Lung microvascular endothelial cell (primary cell): ENCODE results near the gene IFITM1. TPM values are rescaled to one million over a fixed set of nuclear protein-coding genes. Genes with fewer than 3 reads are reported as not detected.
"Not testable (repeated sequence)": the region's sequence is repeated elsewhere in the genome, so short reads cannot be mapped to it uniquely, and the experiment has no call there.

Experiments
- DNase-seq, 2 donors: peaks; one replicate each; pipeline versions ENCODE4 v3.0.0 to v3.0.0-alpha.2; 2010; ENCODE audit warnings: low read depth in 2 of 2
- total RNA-seq: library from RNA; depleted of rRNA; stranded (reverse); fragments of >200 nt; gene quantifications from 2 replicates; pipeline ENCODE4 v1.2.1, GENCODE V29; 2014

Gene IFITM1
- total RNA-seq, 1 donor from 2014 or later = 0.20 TPM

DNA sequence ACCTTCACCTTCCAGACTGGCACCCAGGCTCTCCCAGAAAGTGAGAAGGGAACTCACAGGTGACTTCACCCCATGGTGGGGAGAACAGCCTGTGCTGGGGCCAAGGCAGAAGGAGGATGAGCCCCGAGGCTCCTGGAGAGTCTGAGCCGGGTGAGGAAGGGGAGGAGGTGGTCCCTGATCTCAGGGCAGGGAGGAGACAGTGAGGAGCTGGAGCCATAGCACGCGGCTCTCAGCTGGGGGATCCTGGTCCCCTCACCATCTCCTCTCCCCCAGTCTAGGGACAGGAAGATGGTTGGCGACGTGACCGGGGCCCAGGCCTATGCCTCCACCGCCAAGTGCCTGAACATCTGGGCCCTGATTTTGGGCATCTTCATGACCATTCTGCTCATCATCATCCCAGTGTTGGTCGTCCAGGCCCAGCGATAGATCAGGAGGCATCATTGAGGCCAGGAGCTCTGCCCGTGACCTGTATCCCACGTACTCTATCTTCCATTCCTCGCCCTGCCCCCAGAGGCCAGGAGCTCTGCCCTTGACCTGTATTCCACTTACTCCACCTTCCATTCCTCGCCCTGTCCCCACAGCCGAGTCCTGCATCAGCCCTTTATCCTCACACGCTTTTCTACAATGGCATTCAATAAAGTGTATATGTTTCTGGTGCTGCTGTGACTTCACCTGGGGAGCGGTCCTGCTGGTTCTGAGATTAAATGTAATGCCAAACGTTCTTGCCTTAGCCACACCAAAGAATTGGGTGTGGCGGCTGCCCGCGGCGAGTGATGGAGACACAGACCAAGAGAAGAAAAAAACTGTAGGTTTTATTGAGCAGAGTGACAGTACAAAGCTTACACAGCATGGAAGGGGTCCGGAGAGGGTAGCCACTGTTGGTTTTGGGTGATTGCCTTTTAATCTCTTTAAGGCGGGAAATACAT is 4.8 kb upstream of the IFITM1 start:
- DNase-seq = not testable (repeated sequence)

DNA sequence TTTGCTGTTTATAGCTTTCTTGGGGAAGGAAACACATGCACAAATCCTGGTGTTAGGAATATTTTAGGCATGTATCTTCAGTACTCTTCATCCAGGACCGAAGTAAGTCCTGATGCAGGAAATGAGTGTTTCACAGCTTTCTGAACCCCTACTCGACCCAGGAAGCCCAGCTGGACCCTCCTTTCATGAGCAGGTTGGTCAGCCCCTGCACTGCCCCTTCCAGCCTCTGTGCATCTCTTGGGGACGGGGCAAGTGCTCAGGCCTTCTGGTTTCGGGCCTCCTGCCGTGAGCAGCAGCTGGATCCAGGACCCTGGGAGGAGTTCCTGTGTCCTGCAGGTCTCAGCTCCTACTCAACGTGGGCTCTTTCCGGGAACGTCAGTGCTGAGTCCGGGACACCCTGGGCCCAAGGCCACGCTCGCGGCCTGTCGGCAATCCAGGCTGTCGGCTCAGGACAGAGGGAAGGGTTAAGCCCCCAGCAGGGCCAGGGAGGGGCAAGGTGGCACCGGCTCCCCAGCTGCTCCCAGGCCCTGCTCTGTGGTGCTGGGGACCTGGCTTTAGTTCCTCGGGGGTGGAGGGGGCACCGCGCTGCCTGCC is 3.8 kb upstream of the IFITM1 start:
- DNase-seq = peak in 1 of 2 donors; percentile 28

DNA sequence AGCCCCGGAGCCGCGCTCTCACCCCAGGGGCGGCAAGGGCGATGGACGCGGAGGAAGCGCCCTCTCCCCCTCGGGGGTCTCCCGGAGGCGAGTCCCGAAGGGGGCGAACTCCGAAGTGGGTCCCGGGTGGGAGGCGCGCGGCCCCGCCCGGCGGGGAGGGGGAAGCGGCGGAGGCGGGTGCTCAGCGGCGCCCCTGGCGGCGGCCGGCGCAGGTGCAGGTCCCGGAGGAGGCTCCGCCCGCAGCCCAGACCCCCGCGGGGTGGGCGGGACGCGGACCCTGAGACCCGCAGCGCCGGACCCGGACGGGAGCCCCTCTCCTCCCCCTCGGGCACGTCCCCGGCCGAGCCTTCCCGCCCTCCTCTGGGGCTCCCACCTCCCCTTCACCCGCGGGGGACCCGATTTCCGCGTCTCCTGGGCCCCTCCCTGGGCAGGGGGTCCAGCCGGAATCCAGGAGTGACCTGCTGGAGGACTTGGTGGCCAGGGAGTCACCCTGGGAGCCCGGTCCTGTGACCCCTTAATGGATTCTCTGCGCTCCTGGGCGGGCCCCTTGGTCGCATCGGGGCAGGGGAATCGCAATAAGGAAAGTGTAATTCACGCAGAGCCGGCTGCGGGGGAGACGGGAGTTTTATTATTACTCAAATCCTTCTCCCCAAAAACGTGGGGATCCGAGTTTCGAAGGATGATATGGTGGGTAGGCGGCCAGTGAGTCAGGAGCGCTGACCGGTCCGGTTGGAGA is 2.7 kb upstream of the IFITM1 start:
- not testable (repeated sequence) for DNase-seq

DNA sequence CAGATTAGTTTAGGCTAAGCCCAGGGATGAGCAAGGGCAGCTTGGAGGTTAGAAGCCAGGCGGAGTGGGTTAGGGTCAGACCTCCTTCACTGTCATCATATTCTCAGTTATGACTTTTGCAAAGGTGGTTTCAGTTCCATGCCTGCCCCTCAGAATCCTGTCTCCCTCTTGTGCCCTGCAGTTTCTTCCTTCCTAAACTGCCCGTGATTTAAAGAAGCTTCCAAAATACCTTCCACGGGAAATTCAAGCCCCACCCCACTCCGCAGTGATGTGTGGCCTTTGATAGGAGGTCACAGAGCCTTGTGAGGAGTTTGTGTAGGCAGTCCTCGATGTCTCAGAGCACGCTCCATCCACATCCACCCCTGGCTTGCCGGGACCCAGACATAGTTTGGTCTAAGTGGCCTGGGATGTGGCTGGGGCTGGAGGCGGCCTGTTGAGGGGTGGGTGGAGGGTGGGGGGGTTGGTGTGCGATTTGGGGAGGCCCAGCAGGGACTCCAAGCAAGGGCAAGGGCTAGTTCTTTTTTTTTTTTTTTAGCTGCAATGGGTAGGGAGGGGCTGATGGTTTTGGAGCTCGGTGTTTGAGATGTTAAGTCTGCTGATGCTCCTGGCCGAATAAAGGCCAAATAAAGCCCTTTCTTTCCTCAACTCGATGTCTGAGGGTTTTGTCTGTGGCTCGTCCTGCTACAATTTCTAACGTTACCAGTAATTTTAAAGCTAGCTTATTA is 1.6 kb upstream of the IFITM1 start:
- DNase-seq = no peak

DNA sequence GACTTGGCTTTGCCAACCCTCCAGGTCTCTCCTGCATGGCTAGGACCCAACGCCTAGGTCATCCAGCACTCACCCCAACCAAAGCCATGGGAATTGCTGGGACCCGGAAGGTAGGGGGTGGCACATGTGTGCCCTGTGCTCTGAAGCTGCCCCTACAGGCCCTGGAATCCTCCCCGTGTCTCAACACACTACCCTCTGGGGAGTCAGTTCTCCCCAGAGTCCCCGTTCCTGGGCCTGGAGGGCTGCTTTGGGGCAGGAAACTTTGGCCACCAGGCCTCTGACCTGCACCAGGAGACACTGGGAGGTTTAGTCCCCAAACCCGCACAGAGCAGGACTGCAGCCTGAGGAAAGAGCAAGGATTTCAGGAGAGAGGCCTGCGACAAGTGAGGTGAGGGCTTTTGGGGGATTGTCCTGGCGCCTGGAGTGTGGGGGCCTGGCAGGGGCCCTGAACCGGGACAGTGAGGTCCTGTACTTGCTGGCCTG is 495 bp upstream of the IFITM1 start:
- DNase-seq = no peak

DNA sequence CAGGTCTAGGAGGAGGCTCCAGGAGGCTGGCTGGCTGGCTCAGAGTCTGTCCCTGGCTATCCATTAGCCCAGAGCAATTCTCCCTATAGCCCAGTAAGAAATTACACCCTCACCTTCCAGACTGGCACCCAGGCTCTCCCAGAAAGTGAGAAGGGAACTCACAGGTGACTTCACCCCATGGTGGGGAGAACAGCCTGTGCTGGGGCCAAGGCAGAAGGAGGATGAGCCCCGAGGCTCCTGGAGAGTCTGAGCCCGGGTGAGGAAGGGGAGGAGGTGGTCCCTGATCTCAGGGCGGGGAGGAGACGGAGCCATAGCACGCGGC is 675 bp downstream of the IFITM1 start:
- not testable (repeated sequence) for DNase-seq

DNA sequence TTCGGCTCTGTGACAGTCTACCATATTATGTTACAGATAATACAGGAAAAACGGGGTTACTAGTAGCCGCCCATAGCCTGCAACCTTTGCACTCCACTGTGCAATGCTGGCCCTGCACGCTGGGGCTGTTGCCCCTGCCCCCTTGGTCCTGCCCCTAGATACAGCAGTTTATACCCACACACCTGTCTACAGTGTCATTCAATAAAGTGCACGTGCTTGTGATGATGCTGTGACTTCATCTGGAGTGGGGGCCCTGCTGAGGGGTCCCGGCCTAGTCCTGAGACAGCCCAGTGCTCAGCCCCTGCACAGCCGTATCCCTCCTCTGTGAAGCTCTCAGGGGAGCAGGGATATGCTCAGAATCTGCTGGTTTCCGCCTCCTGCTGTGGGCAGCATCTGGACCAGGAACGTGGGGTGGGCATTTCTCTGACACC is 1.2 kb downstream of the IFITM1 start:
- no peak for DNase-seq

DNA sequence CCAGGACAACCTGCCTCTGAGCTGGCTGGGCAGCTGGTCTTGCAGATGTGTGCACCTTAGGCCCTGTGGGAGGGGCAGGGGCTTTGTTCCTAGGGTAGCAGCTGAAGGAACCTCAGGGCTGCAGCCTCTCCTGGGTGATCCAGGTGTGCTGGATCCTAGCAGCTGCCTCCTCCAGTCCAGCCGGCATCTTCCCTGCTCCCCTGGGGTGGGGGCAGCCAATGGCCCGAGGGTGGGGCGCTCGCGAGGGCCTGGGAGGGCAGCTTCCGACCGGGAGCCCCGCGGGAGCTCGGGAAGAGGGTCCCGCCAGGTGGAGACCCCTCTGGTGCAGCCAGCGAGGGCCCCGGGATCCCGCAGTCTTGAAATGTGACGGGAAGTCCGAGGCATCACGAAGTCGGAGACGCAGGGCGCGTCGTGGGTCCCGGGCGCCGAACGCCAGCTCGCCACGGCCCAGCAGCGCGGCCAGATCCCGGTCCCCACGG is 1.7 kb downstream of the IFITM1 start:
- DNase-seq = no peak

DNA sequence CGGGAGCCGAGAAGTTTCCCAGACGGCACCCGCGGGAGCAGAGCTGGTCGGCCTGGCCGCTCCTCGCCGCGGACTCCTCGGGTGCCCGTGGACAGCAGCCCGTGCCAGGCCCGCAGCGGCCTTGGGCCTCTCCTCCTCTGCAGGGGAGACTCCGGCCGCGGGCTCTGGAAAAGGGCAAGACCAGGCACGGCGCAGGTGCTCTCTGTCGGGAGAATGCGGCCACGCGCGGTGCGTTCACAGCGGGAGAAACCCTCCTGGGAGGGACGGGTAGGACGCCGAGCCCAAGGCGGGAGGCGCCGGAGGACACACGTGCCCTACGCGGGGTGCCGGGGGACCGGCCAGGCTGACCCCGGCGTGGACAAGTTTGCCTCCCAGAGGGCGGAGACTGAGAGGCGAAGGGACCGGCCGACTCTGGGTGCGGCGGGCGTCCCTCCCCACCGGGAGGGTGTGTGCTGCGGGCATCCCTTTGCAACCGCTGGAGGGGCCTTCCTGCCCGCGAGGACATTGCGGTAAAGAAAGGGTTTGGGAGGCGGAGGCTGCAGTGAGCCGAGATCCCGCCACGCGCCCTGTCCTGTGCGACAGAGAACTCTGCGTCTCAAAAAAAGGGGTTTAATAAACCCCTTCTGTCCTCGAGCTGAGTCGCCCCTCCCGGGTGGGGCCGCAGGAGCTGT is 2.3 kb downstream of the IFITM1 start:
- DNase-seq = no peak

DNA sequence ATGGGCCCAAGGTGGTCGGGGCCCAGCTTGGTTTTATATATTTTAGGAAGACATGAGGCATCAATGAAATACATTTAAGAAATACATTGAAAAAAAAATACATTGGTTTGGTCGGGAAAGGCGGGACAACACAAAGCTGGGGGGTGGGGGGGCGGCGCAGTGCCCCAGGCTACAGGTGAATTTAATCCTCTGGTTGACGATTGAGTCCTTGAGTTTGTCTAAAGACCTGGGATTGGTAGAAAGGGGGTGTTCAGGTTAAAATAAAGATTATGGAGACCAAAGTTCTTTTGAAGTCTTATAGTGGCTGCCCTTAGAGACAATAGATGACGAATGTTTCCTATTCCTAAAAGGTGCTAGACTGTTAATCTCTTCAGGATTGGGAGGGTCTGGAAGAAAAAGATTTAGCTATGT is 3.1 kb downstream of the IFITM1 start:
- DNase-seq = no peak

DNA sequence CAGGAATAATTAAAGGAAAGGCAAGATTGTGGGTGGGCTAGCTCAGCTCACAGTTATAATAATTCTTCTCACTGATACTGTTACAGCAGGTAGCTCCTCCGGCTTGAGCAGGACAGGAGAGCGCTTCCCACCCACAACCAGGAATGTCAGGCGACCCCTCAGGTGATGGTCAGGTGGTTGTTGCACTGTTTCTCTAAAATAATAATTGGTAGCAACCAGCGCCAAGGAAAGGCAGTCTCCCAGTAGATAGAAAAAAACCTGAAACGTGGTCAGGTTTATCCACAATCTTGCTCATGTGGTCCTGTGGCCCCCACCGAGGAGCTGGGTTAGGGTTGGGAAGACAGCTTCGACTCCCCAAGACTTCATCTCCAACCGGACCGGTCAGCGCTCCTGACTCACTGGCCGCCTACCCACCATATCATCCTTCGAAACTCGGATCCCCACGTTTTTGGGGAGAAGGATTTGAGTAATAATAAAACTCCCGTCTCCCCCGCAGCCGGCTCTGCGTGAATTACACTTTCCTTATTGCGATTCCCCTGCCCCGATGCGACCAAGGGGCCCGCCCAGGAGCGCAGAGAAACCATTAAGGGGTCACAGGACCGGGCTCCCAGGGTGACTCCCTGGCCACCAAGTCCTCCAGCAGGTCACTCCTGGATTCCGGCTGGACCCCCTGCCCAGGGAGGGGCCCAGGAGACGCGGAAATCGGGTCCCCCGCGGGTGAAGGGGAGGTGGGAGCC is 4.0 kb downstream of the IFITM1 start:
- not testable (repeated sequence) for DNase-seq

DNA sequence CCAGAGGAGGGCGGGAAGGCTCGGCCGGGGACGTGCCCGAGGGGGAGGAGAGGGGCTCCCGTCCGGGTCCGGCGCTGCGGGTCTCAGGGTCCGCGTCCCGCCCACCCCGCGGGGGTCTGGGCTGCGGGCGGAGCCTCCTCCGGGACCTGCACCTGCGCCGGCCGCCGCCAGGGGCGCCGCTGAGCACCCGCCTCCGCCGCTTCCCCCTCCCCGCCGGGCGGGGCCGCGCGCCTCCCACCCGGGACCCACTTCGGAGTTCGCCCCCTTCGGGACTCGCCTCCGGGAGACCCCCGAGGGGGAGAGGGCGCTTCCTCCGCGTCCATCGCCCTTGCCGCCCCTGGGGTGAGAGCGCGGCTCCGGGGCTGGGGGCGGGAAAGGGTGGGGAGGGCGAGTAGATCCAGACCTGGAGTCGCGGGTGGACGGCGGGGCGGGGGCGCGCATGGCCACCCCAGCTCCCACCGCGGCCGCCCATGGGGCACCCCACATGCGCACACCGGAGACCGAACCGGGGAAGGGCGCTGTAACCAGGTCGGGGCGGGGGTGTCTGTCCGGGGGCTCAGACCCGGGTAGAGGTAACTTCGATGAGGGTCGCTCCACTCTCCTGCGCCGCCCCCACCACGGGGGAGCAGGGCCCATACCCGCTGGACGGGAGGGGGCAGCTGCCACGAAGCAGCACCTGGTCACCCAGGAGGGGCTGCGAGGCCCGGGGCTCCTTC is 4.7 kb downstream of the IFITM1 start:
- not testable (repeated sequence) for DNase-seq

DNA sequence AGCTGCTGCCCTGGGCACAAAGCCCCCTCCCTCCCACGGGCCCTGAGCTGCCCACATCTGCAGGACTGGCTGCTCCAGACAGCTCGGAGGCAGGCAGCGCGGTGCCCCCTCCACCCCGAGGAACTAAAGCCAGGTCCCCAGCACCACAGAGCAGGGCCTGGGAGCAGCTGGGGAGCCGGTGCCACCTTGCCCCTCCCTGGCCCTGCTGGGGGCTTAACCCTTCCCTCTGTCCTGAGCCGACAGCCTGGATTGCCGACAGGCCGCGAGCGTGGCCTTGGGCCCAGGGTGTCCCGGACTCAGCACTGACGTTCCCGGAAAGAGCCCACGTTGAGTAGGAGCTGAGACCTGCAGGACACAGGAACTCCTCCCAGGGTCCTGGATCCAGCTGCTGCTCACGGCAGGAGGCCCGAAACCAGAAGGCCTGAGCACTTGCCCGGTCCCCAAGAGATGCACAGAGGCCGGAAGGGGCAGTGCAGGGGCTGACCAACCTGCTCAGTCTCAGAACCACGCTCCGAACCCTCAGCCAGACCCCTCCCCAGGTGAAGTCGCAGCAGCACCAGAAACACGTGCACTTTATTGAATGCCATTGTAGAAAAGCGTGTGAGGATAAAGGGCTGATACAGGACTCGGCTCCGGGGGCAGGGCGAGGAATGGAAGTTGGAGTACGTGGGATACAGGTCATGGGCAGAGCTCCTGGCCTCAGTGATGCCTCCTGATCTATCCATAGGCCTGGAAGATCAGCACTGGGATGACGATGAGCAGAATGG is 5.5 kb downstream of the IFITM1 start:
- not testable (repeated sequence) for DNase-seq

DNA sequence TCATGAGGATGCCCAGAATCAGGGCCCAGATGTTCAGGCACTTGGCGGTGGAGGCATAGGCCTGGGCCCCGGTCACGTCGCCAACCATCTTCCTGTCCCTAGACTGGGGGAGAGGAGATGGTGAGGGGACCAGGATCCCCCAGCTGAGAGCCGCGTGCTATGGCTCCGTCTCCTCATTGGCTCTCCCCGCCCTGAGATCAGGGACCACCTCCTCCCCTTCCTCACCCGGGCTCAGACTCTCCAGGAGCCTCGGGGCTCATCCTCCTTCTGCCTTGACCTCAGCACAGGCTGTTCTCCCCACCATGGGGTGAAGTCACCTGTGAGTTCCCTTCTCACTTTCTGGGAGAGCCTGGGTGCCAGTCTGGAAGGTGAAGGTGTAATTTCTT is 6.0 kb downstream of the IFITM1 start:
- not testable (repeated sequence) for DNase-seq

DNA sequence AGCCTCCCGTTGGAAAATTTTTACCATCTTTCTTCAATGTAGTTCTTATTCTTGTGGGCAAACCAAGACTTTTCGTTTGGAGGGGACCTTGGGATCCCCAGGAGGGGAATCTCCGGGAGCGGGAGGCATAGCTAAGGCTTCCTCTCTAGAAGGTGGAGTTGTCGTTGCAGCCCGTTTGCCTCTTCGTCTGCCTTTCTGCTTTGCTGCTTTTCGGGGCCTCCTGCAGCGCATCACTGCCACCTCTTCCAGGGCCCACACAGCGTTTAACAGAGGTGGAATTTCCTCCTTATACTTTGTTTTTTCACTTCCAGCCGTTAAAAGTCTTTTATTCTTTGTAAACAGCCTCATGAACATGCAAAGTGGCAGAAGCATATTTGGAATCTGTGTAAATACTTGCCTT is 10.3 kb downstream of the IFITM1 start:
- no peak for DNase-seq

DNA sequence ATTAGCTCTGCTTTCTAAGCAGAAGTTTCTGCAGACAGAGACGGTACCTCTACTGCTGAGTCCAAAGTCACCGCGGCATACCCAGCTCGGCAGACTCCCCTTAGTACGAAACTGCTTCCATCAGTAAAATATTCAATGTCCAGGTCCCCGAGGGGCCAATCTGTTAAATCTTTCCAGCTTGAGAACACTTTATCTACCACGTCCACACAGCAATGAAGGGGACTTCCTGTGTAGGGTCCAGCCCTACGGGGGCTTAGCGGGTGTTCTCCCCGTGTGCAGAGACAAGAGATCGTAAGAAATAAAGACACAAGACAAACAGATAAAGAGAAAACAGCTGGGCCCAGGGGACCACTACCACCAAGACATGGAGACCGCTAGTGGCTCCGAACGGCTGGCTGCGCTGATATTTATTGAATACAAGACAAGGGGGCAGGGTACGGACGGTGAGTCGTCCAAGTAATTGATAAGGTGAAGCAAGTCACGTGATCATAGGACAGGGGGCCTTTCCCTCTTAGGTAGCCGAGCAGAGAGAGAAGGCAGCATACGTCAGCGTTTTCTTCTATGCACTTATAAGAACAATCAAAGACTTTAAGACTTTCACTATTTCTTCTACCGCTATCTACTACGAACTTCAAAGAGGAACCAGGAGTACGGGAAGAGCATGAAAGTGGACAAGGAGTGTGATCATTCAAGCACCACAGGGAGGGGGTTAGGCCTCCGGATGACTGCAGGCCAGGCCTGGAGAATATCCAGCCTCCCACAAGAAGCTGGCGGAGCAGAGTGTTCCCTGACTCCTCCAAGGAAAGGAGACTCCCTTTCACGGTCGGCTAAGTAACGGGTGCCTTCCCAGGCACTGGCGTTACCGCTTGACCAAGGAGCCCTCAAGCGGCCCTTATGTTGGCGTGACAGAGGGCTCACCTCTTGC is 11.0 kb downstream of the IFITM1 start:
- not testable (repeated sequence) for DNase-seq

DNA sequence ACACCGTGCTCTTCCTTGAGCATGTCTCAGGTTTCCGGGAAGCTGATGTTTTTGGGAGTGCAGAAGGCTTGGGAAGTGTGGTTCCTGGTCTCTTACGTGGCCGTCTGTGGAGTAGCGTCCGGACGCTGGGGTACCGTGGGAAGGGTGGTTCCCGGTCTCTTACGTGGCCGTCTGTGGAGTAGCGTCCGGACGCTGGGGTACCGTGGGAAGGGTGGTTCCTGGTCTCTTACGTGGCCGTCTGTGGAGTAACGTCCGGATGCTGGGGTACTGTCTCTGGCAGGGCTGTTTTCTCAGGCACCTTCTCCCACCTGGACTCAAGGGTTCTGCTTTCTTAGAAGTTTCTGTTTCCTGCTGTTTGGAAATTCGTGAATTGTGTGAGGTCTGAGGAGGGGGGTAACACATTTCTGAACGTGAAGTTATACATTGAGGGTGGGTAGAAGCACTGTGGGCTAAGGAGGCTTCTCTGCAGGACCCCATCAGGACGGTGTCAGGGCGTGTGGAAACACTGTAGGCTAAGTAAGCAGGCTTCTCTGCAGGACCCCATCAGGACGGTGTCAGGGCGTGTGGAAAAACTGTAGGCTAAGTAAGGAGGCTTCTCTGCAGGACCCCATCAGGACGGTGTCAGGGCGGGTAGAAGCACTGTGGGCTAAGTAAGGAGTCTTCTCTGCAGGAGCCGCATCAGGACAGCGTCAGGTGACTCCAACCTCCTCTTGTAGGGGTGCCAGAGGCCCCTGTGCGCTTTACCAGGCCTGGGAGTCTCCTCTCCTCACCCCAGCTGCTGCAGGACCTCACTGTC is 12.2 kb downstream of the IFITM1 start:
- DNase-seq = no peak
